GM19438 (cell line): ENCODE measurements around the gene HSPA12A.

Experiments used
- ATAC-seq: cut with Tn5 transposase; IDR thresholded peaks from one replicate; pipeline ENCODE4 v1.9.1; 2021; ENCODE audit warnings: low read depth; ENCODE audit not compliant: unreplicated experiment

HSPA12A gene

GRCh38 chr10:116742367-116743265 lies at the start of gene HSPA12A:
TSS of gene HSPA12A (minus strand) at chr10:116742566. CDS start at chr10:116742469, 97 bp downstream.
- ATAC-seq: peak; percentile 87

GRCh38 chr10:116791241-116791640 lies 48.9 kb upstream of the HSPA12A start:
- no peak for ATAC-seq

- ATAC-seq: peak; percentile 91
These were observed 45.7 kb upstream of the HSPA12A start for GRCh38 chr10:116787893-116788665.

GRCh38 chr10:116787053-116787659 lies 44.8 kb upstream of the HSPA12A start:
- ATAC-seq: no peak

- no peak for ATAC-seq
These were observed 43.5 kb upstream of the HSPA12A start for GRCh38 chr10:116785867-116786266.

GRCh38 chr10:116785282-116785681 lies 42.9 kb upstream of the HSPA12A start:
- no peak for ATAC-seq

GRCh38 chr10:116784651-116785050 lies 42.3 kb upstream of the HSPA12A start:
- no peak for ATAC-seq

GRCh38 chr10:116784035-116784434 lies 41.7 kb upstream of the HSPA12A start:
- ATAC-seq: no peak

- no peak for ATAC-seq
These were observed 40.8 kb upstream of the HSPA12A start for GRCh38 chr10:116783011-116783655.

GRCh38 chr10:116781370-116781884 lies 39.1 kb upstream of the HSPA12A start:
- no peak for ATAC-seq

GRCh38 chr10:116780691-116781205 lies 38.4 kb upstream of the HSPA12A start:
- ATAC-seq: no peak

- ATAC-seq: no peak
These were observed 36.8 kb upstream of the HSPA12A start for GRCh38 chr10:116779076-116779687.

GRCh38 chr10:116777006-116777405 lies 34.6 kb upstream of the HSPA12A start:
- no peak for ATAC-seq

- ATAC-seq: no peak
These were observed 33.4 kb upstream of the HSPA12A start for GRCh38 chr10:116775488-116776400.

- no peak for ATAC-seq
These were observed 32.4 kb upstream of the HSPA12A start for GRCh38 chr10:116774728-116775151.

GRCh38 chr10:116772909-116773705 lies 30.7 kb upstream of the HSPA12A start:
- ATAC-seq: no peak

GRCh38 chr10:116771959-116772585 lies 29.7 kb upstream of the HSPA12A start:
- ATAC-seq: no peak
